ENCODE results near the gene VPS4A. TPM values are rescaled to one million over a fixed set of nuclear protein-coding genes. Genes with fewer than 3 reads are reported as not detected.
"Not testable (repeated sequence)": the region's sequence is repeated elsewhere in the genome, so short reads cannot be mapped to it uniquely, and the experiment has no call there.

The VPS4A gene
- total and polyA plus RNA-seq, 11 donors = 24.8 to 47.0 (median 29.6) TPM

GRCh38 chr16:69349536-69349935 is 38.4 kb downstream of the VPS4A start:
- TF ChIP-seq, protein P1, sequence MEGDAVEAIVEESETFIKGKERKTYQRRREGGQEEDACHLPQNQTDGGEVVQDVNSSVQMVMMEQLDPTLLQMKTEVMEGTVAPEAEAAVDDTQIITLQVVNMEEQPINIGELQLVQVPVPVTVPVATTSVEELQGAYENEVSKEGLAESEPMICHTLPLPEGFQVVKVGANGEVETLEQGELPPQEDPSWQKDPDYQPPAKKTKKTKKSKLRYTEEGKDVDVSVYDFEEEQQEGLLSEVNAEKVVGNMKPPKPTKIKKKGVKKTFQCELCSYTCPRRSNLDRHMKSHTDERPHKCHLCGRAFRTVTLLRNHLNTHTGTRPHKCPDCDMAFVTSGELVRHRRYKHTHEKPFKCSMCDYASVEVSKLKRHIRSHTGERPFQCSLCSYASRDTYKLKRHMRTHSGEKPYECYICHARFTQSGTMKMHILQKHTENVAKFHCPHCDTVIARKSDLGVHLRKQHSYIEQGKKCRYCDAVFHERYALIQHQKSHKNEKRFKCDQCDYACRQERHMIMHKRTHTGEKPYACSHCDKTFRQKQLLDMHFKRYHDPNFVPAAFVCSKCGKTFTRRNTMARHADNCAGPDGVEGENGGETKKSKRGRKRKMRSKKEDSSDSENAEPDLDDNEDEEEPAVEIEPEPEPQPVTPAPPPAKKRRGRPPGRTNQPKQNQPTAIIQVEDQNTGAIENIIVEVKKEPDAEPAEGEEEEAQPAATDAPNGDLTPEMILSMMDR (IDR thresholded peaks at IDR 0.05) = no peak
- no peak for TF ChIP-seq POLR2A (IDR thresholded peaks at IDR 0.05)
- no peaks in the 10 kb centered on the region for H3K9me3 ChIP-seq
- DNase-seq = no peak
- intact Hi-C loops (cut with DNase I) = no loop called here
- H3K27me3 ChIP-seq = no peaks in the 10 kb centered on the region
- H3K36me3 ChIP-seq = peaks cover 0 to 54% (median 36%) of the 10 kb centered on the region in 9 donors
- ATAC-seq = no peak
- peaks cover 0 to 9% (median 0%) of the 10 kb centered on the region in 12 donors for H3K4me1 ChIP-seq
- H3K27ac ChIP-seq = no peak overlapping the region
- 83 to 90% (median 86%) methylated on average over 9 to 10 of the region's 10 CpGs for WGBS, 4 donors
- H3K4me3 ChIP-seq = no peak overlapping the region

GRCh38 chr16:69350536-69351133 is 39.5 kb downstream of the VPS4A start:
- intact Hi-C loops (cut with DNase I) = no loop called here
- no peak overlapping the region for H3K4me3 ChIP-seq
- DNase-seq (no peak), ATAC-seq (no peak)
- TF ChIP-seq POLR2A (IDR thresholded peaks at IDR 0.05) = no peak
- TF ChIP-seq, protein P1 (IDR thresholded peaks at IDR 0.05) = no peak
- peaks cover 0 to 47% (median 37%) of the 10 kb centered on the region in 9 donors for H3K36me3 ChIP-seq
- WGBS, 4 donors = 85 to 94% (median 89%) methylated on average over 6 of the region's 6 CpGs
- no peak overlapping the region for H3K27ac ChIP-seq
- H3K27me3 ChIP-seq = no peaks in the 10 kb centered on the region
- H3K4me1 ChIP-seq = peaks cover 0 to 8% (median 0%) of the 10 kb centered on the region in 12 donors
- H3K9me3 ChIP-seq = no peaks in the 10 kb centered on the region

DNA sequence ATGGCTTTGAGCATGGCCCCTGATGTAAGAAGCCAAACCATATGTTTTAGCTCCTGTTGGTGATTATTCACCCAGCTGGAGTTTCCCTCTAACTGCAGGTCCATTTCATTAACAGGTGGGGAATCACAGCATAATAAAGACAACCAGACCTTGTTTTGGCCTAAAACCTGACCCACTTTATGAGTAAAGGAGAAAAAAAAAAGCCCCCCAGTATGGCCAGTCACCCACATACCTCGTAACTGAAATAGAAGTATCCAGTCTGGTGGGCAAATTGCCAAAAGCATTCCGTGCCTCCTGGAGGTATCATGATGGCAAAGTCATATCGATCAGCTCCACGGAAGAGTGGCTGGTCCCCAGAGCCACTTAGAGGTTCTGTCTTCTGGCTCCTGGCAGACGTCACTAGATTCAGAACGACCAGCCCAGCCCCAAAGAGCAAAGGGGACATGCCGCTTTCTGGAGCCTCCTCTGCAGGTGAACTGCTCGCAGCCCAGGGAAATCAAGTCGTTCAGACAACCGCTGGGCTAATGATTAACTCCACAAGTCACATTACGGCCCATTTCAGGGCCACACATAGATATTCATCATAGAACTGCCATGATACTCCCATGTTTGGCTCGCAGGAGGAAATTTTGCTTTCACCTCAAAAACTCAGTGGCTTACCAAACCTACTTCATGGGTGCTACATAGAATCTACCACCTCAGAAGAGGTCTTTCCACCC is 40.3 kb downstream of the VPS4A start, which contains the start of gene TMED6:
Gene TMED6, minus strand, starts transcription at position 478 of the 719 bp plus-strand sequence. Its CDS starts 33 bp downstream, at position 445.
- ATAC-seq = no peak

DNA sequence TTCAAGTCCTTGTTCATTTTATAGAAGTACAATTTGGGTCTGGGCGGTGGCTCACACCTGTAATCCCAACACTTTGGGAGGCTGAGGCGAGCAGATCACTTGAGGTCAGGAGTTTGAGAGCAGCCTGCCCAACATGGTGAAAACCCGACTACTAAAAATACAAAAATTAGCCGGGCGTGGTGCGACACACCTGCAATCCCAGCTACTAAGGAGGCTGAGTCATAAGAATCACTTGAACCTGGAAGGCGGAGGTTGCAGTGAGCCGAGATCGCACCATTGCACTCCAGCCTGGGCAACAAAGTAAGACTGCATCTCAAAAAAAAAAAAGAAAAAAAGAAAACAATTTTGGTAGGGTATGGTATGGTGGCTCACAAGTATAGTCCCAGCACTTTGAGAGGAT is 48.9 kb downstream of the VPS4A start:
- DNase-seq; H3K27me3 ChIP-seq; H3K9me3 ChIP-seq; ATAC-seq; intact Hi-C loops (cut with DNase I); H3K27ac ChIP-seq; H3K4me3 ChIP-seq: not testable (repeated sequence)
- 93 to 98% (median 98%) methylated on average over 9 of the region's 9 CpGs for WGBS, 4 donors
- peaks cover 0 to 14% (median 0%) of the 10 kb centered on the region in 12 donors for H3K4me1 ChIP-seq
- peaks cover 0 to 41% (median 23%) of the 10 kb centered on the region in 9 donors for H3K36me3 ChIP-seq

More for the DNA sequence above, 40.3 kb downstream of the VPS4A start, which contains the start of gene TMED6:
- H3K36me3 ChIP-seq = peaks cover 0 to 55% (median 37%) of the 10 kb centered on the region in 9 donors
- 82 to 86% (median 84%) methylated on average over 12 of the region's 12 CpGs for WGBS, 4 donors
- no peak for DNase-seq
- H3K4me1 ChIP-seq = peaks cover 0 to 5% (median 0%) of the 10 kb centered on the region in 12 donors
- intact Hi-C loops (cut with DNase I) = no loop called here
- TF ChIP-seq, protein P1 (IDR thresholded peaks at IDR 0.05) = no peak
- no peak for TF ChIP-seq POLR2A (IDR thresholded peaks at IDR 0.05)
- H3K9me3 ChIP-seq = no peaks in the 10 kb centered on the region
- no peak within 1 kb of the TSS for H3K4me3 ChIP-seq
- no peaks in the 10 kb centered on the region for H3K27me3 ChIP-seq
- no peak within 1 kb of the TSS for H3K27ac ChIP-seq

Measured in heart left ventricle (tissue), 16 donors.